Measurements from ENCODE around the gene ADCY6.

Gene ADCY6

DNA sequence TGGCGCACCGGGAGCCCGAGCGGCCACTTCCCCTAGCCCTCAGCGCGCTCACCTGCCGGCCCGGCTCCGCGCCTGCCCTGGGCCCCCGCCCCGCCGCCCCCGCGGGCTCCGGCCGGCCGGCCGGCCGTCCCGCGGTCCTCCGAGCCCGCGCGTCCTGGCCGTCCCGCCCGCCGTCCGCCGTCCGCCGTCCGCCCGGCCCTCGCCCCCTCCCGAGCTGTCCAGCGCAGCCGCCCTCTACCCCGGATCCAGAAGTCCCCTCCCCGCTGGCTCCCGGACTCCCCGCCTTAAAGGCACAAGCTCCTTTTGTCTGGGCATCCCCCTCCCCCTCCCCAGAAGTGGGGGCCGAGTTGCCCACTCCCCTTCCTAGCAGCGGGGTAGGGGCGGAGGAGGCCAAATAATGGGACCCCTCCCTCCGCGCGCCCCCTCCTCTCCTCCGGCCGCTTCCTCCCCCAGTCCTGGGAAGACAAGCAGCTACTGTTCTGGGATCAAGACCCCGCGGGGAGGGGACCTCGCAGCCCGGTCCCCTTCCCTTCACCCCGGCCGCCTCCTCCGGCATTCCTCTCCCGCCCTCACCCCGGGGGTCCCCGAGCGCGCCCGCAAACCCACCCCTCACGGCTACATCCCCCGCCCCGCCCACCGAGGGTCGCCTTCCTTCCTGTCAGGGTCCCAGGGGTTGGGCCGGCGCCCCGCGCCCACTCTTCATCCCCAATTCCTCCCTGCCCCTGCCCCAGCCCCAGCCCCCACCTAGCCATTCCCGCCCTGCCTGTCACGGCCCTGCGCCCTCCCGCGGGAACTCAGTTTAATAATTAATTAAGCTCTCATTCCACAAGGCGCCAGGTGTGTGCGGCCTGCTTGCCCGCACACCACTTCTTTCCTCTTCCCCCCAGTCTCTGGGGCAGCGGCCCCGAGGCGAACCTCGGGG lies at the start of gene ADCY6:
TSS of gene ADCY6 (minus strand) at position 236 of the 922 bp plus-strand sequence. CDS start 5,655 bp downstream, outside the sequence.
- DNase-seq = no peak

DNA sequence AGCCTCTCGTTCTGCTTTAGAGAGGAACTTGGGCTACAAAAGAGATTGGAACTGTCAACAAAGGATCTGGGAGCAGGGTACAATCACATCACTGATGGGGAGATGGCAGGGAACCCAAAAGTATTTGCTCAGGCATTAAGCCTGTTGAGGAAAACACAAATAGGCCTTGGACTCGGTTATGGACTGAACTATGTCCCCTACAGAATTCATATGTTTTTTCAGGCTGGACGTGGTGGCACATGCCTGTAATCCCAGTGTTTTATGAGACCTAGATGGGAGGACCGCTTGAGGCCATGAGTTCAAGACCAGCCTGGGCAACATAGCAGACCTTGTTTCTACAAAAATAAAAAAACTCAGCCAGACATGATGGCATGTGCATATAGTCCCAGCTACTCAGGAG lies 49.2 kb upstream of the ADCY6 start:
- no peak for DNase-seq

DNA sequence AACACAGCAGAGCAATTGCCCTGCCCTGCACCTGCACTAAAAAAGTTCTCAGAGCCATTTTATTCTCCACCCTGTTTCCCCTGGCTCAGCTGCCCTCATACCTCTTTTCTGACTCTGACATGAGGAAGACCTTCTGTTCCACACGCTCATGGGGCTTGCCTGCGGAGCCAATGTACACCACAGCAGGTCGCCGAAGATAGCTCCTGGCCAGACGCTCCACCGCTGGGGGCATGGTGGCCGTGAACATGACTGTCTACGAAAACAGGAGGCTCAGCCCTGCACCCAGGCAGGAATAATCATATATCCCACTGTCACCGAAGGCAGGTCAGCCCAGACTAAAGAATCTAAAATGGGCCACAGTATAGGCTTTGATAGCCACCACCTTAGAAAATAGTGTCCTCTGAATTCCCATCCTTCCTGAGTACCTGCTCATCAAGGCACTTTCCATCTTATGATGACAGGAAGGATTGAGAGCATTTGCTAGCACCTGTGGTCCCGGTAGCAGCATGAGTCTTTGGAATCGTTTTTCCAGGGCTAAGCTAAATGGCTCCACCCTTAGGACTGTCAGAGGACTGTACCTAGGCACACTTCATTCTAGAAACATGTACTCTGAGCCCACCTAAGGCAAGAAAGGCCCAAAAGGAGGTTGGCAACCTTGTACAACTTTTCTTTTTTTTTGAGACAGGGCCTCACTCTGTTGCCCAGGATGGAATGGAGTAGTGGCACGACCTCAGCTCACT lies 43.6 kb upstream of the ADCY6 start:
- DNase-seq = no peak

DNA sequence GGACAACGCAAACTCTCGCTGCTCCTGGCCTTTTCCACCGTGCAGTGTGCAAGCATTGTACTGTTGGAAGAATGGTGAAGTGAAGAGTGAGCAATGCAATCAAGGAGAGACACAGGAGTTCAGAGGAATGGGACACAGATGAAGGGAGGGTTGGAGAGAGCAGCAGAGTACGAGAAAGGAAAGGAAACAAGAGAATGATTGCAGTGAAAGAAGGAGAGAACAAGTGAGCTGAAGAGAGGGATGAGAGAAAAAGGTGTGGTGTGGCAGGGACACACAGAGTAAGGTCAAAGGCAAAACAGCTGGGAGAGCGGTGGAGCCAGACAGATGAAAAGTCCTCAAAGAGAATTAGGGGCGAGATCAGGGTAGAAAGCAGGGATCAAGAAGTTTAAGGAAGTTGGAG lies 42.4 kb upstream of the ADCY6 start:
- no peak for DNase-seq

DNA sequence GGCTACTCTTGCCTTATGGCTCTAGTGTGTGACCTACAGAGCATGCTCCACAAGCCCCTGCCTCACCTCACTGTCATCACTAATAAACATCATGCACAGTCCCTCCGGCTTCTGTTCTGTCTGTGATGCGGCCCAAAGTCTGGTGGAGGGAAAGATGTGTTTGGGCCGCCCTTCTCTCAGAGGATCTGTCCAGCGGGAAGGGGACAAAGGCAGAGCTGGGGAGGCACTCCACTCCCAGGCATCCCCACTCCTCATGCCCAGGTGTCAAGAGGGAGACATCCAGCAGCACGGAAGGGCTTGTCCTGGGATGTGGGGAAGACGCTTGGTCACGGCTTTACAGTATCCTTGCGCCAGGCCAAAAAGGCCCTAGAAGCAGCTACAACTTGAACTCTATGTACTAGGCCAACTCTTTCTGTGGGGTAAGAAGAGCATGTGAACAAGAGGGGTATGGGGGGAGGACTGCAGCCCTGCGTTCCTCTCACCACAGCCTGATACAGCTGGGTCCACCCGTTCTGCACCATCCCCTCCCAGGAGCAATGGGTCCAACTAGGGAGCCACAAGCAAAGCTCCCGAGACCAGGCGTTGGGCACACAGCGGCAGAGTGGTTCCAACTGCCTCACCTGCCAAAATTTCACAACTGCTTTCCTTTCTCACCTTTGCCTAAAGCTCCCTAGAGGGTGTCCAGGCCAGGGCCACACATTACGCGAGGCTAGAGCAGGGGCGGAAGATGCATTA lies 40.1 kb upstream of the ADCY6 start:
- DNase-seq = no peak

DNA sequence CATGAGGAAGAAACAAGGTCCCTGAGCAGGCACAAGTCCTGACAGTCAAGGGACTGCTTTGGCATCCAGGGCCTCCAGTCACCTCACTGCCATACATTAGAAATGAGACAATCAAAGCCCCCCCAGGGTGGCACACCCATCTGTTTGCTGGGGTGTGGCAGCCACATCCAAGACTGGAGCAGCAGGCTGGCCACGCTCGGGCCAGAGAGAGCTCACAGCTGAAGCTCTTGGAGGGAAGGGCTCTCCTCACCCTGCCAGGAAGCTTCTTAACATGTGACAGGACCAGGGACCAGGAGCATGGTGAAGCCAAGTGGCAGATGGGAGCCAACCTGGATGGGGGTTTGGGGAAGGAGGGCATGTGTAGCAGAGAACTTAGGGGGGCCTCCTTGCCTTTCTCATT lies 39.4 kb upstream of the ADCY6 start:
- no peak for DNase-seq

DNA sequence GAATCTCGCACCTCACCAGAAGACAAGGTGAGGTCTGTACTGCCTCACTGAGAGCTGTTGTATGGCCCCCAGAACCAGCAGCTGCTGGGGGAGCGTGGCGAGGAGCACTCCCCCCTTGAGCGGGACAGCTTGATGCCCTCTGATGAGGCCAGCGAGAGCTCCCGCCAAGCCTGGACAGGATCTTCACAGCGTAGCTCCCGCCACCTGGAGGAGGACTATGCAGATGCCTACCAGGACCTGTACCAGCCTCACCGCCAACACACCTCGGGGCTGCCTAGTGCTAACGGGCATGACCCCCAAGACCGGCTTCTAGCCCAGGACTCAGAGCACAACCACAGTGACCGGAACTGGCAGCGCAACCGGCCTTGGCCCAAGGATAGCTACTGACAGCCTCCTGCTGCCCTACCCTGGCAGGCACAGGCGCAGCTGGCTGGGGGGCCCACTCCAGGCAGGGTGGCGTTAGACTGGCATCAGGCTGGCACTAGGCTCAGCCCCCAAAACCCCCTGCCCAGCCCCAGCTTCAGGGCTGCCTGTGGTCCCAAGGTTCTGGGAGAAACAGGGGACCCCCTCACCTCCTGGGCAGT lies 38.7 kb upstream of the ADCY6 start:
- DNase-seq = no peak

DNA sequence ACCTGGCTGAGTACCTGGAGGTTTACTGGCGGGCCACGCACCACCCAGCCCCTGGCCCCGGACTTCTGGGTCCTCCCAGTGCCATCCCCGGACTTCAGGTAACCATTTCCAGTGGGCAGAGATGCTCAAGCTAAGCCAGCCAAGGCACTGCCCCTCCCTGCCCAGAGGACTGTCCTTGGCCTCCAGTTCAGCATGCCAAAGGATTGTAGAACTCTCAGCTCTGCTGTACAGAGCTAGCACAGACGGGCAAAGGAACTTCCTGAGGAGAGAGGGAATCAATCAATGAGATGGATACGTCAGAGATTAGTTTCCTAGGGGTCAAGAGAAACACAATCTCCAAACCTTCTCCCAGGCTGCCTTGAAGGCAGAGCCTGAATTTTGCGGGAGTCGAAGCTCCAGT lies 38.1 kb upstream of the ADCY6 start:
- DNase-seq = no peak

DNA sequence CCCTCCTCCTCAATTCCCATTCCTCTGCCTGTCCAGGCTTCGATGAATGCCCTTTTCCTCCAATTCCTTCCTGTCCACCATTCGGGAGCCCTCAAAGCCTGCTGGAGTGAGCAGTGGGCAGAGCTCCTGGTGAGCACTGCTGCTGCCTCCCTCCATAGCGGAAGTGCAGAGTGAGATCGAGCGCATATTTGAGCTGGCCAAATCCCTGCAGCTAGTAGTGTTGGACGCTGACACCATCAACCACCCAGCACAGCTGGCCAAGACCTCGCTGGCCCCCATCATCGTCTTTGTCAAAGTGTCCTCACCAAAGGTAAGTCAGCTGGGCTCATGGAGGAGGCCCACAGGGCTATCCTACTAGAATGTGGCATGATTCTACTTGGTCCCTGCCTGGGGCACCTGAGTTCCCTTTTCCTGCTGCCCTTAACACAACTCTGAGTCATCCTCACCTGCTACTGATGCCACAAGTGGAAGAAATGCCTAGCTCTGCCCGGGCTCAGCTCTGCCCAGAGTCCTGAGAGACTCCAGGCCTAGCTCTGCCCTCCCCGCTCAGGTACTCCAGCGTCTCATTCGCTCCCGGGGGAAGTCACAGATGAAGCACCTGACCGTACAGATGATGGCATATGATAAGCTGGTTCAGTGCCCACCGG lies 37.4 kb upstream of the ADCY6 start:
- DNase-seq = no peak

DNA sequence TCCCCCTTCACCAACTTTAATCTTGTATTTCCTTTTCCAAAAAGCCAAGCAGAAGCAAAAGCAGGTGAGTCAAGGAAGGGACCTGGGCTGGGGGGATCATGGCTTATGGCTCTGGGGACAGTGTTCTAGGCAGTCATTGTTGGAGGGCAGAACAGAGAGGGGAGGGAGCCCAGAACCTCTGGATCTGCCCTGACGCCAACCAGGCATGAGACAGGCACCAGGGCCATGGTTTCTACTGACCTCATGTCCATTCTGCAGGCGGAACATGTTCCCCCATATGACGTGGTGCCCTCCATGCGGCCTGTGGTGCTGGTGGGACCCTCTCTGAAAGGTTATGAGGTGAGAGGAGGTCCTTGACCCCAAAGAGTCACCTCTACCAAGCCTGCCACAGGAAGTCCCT lies 36.0 kb upstream of the ADCY6 start:
- no peak for DNase-seq

DNA sequence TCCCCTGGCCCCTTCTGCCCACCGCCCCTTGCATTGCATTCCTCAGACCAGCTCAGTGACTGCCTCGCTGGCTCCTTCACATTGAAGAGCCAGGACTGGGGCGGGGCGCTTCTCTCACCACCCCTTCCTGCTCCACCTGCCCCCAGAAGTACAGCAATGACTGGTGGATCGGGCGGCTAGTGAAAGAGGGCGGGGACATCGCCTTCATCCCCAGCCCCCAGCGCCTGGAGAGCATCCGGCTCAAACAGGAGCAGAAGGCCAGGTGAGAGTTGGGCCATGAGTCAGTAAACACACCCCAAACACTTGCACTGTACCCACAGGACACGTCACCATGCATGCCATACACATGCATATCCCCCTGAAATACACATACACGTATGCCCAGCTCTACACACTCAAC lies 35.2 kb upstream of the ADCY6 start:
- DNase-seq = no peak

DNA sequence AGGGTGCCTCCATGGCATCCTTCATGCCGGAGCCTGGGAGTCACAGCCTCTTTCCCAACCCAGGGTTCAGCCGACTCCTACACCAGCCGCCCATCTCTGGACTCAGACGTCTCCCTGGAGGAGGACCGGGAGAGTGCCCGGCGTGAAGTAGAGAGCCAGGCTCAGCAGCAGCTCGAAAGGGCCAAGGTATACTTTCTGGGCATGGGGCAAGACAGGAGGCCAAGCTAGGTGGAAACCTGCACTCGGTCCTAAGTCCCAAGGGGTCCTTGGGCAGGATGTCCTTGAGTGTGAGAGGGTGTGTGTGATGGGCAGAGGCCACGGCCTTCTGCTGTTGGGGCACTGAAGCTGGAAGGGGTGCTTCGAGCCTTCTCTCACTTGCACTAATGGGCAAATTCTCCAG lies 34.4 kb upstream of the ADCY6 start:
- DNase-seq = no peak

DNA sequence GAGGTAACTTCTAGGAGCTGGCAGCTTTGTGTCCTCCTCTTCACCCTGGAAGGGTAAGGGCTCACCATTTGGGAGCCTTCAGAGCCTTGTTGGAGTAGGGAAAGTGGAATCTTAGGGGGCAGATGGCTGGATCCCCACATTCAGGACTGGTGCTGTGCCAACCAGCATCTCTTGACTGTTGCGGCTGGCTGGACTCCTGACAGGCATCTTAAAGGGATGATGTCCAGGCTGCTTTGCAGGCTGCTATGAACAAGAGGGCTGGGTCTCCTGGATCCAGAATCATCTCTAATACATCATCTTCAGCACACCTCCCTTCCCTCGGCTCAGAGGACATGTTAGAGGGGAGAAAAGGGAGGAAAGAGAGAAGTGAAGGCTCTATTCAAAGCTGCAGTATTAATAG lies 33.8 kb upstream of the ADCY6 start:
- no peak for DNase-seq

DNA sequence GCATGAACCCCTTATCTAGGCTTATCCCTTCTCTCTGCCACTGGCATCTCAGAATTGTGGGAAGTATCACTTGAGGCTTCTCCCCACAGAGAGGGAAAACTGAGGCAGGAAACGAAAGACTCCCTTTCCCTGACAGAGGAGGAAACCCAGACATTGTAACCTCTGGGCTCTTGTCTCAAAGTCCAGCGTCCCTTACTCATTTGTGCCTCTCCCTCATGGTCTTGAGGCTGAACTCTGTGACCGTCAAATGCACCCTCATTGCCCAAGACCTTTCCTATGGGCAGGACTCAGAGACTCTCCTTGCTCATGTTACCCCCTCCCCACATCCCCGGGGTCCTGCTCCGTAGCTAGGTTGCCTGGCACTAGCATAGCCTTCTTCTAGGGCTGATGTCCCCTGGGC lies 33.2 kb upstream of the ADCY6 start:
- DNase-seq = no peak

DNA sequence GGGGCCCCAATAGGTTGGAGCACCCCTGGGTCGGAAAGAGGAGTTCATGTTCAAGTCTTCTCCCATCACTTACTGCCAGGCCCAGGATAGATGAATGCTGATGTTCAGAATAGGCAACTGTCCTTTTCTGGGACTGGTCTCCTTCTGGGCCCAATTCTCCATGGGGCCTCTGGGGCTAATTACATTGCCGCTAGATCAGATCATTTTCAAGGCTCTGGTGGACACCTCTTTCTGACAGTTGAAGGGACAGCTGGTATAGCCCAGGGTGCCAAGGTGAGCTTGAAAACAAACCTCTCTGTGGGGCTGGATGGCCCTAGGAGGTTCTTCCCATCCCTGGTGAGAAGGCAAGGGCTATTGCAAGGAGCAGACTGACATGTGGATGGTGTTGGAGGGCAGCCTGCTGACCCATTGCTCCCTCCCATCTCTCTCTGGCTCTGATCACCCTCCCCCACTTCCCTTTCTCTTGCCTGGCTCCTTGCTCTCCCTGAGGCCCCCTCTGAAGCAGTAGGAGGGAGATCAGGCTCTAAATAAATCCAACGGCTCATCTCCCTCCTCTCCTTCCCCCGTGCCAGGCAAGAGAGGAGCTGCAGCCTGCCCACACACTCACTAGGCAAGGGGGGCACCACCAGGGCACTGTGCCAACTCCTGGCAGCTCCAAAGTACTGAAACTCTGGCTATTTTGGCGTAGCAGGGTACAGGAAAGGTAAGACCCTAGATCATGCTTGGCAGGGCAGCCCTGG lies 31.3 kb upstream of the ADCY6 start:
- DNase-seq = no peak

DNA sequence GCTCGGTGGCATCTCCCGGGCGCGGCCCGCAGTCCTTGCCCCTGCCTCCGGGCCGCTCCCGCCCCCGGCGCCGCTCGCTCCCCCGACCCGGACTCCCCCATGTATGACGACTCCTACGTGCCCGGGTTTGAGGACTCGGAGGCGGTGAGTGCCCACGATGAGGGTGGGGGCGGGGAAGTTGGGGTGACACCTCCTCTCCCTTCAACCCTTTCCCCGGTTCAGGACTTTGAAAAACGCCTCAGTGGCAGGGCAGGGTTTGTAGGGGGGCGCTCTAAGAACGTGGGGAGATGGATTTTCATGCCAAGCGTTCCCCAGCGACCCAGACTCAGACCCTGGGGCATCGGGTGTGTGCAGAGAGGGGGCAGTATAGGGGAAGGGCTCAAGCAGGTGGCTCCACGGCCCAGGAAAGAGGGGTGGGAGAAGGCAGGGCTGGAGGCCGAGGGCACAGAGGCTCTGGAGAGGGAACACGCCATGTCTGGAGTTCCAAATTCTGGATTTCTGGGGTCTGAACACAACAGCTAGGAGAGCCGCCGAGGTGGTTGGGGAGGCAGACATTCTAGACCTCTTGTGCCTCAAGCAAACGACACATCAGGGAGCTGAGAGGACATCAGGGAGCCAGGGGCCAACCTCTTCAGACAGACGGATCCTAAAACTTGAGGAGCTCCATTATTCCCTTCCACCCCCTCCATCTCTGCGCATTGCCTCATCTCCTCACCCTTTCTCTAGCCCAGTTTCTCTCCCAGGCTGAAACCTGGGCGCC lies 30.1 kb upstream of the ADCY6 start:
- DNase-seq = peak; percentile 51

DNA sequence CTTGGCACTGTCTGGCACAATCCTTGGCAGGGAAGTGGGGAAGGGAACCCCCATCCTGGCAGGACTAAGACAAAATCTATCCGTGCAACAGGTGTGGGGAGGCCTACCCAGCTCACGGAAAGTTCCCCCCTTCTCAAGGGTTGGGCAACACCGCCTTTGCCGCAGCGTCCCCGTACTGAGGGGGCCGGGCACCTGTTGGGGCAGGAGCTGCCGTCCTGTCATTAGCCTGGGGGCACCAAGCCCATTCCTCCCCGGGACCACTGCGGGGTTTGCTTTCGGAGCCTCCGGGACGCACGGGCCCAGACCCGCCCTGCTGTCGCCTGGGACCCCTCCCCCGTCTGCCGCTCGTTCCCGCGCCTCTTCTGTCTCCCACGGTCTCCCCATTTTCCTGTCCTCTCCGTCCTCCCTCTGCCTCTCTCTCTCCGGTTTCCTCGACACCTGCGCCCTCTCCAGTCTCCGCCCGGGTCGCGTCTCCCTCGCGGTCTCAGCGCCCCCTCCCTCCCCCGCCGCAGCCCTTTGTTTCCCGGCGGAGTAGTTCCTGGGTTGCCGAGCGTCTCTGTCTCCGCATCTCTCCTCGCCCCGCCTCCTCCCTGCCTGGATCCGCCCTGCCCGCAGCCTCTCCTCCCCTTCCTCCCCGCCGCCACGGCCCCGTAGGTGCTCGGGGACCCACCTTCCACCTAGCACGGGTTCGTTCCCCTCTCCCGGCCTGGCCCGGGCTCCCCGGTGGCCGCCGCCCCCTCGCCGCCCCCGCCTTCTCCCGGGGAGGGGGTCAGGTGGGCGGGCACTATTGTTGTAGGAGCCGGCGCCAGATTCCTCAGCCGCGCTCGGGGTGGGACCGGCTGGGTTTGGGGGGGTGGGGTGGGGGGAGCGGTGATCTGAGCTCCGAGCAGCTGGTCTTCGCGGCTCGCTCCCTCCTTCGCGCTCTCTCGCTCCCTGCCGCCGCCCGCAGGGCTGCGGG lies 29.3 kb upstream of the ADCY6 start, which contains the start of gene CACNB3:
TSS of gene CACNB3 (plus strand) at position 624 of the 958 bp plus-strand sequence. CDS start 434 bp downstream, outside the sequence.
- DNase-seq = peak; percentile 33

DNA sequence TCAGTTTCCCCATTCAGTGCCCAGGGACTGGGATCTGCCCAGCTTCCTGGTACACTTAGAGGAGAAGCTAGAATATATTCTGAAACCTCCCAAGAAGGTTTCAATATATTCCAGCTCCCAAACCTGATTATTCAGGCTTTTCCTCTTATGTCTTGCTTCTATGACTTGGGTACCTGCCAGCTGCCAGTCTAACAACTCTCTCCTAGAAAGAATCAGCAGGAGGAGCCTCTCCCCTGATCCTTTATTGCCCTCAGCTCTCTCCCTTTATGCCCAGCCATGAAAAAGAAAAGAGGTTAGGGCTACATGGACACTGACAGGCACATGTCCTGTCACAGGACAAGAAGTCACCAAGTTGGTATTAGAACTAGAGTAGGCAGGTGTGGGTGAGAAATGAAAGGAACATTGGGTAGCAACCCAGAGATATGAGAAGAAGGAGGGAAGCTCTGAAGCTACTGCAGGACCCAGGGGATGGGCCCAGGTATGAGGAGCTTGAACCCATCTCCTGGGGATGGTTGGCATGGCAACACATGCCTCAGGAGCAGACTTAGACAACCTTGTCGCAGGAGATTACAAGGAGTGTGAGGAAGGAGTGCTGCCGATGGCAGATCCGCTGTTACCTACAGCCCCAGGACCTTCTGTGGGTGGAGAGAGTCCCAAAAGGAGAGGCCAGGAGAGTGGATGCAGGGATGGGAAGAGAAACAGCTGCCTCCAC lies 27.4 kb upstream of the ADCY6 start:
- DNase-seq = no peak
